ENCODE data around the gene TCF20.
A peak's percentile ranks its signal among the peaks of the same experiment; 100 is the strongest.

Gene TCF20

DNA sequence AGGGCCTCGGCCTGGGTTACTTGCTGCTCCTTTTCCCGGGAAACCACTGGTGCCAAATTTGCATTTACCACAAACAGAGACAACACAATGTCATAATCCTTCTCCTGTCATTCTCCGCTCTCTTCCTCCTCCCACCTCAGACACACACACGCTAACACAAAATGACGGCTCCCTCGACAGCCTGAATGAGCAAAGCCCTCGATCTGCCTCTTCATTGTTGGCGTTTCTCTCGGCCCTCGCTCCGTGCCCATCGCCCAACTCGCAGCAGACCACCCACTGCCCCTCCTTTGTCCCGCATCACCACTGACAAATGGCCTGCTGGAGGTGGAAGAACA lies 12.5 kb upstream of the TCF20 start:
- peaks cover 5 to 54% of the 10 kb centered on the region in 2 donors for H3K27me3 Mint-ChIP-seq
- no peak overlapping the region for H3K27ac Mint-ChIP-seq
- peaks cover 23 to 26% of the 10 kb centered on the region in 2 donors for H3K4me1 Mint-ChIP-seq (ENCODE audit: low read depth in 2 of 2)
- DNase-seq (no peak), ATAC-seq (replicated peaks) (no peak)
- peaks cover 5% of the 10 kb centered on the region for H3K36me3 Mint-ChIP-seq (ENCODE audit: insufficient read depth)
- no peaks in the 10 kb centered on the region for H3K9me3 Mint-ChIP-seq
- peak overlapping the region; percentile 29 to 49 for H3K4me3 Mint-ChIP-seq

DNA sequence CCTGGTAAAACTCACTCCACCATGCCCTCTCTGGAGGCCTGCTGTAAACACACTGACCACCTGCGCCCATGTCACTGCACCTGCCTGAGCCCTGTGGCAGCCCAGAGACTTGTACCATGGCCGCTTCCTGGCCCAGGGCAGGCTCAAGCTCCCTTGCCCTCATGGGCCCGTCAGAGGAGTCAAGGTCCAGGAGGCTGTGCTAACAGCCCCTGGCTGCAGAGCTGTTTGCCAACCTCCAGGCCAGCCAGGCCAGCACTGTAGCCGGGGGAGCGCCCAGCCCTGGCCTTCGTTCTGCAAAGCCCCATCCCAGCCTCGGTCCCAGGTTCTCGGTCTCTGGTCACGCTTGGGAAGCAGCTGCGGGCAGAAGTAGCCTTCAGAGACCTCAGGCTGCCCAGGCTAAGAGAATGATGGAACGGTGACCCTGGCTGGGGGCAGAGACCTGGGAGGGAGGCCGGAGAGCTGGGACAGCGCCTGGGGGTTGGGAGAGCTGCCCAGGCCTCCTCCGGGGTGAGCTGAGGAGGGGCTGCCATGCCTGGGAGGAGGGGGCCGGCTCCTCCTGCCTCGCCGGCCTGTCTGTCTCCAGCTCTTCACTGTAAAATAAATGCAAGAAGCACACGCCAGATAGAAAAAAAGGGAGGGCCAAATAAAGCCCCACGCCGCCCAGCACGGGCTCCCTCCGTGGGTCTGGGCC lies 11.9 kb upstream of the TCF20 start:
- Mint-ChIP-seq H3K36me3 (ENCODE audit: insufficient read depth) (no peaks in the 10 kb centered on the region), H3K4me1 (ENCODE audit: low read depth in 2 of 2) (peaks cover 23 to 26% of the 10 kb centered on the region in 2 donors), H3K4me3 (peak overlapping the region; percentile 29 to 49), H3K9me3 (no peaks in the 10 kb centered on the region), H3K27ac (no peak overlapping the region), H3K27me3 (peaks cover 5 to 54% of the 10 kb centered on the region in 2 donors)
- ATAC-seq (replicated peaks), result no peak
- DNase-seq, result no peak

DNA sequence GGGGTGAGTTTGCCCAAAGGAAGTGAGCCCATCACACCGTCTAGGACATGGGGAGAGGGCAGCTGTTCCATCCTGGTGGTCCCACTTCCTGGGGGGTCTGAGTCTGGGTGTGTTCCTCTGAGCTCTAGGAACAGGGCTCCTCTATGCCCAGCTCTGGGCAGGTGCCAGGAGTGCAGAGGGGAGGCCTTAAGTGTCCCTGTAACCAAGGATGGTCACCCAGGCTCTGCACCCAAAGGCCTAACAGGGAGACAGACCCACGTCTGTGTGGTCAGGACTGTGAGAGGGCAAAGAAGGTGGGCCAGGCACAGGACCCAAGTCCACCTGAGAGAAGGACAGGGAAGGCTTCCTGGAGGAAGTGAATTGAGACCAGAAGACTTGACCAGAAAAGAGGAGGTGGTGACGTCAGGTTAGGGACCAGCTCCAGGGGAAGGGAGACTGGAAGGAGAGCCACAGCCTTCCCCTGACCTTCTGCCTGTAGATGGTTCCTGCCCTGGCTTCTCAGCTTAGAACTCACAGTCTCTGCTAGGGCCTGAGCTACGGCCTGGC lies 11.3 kb upstream of the TCF20 start:
- no peaks in the 10 kb centered on the region for H3K36me3 Mint-ChIP-seq (ENCODE audit: insufficient read depth)
- H3K27me3 Mint-ChIP-seq, result peaks cover 5 to 54% of the 10 kb centered on the region in 2 donors
- H3K4me3 Mint-ChIP-seq, result peak overlapping the region in 1 of 2 donors; percentile 49
- DNase-seq (no peak), ATAC-seq (replicated peaks) (no peak)
- no peaks in the 10 kb centered on the region for H3K9me3 Mint-ChIP-seq
- peak overlapping the region; percentile 15 to 35 for H3K27ac Mint-ChIP-seq
- H3K4me1 Mint-ChIP-seq (ENCODE audit: low read depth in 2 of 2), result peaks cover 19 to 23% of the 10 kb centered on the region in 2 donors

DNA sequence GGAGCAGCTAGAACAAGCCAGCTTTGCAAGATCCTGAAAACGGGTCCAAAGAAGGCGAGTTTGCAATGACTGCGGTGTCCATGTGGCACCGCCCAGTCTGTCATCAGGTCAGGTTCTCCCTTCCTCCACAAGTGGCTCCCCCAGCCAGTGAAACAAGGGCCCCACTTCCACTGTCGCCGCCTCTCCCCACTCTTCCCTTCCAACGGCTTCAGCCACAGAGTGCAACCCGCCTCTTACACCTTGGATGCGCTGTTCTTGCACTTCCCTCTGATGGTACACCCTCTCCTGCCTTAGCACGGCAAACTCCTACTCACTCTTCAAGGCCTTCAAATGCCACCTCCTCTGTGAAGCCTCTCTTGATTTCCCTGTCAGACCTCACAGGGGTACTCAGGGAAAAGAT lies 10.8 kb upstream of the TCF20 start:
- no peak overlapping the region for H3K4me3 Mint-ChIP-seq
- H3K27me3 Mint-ChIP-seq, result peaks cover 5 to 54% of the 10 kb centered on the region in 2 donors

DNA sequence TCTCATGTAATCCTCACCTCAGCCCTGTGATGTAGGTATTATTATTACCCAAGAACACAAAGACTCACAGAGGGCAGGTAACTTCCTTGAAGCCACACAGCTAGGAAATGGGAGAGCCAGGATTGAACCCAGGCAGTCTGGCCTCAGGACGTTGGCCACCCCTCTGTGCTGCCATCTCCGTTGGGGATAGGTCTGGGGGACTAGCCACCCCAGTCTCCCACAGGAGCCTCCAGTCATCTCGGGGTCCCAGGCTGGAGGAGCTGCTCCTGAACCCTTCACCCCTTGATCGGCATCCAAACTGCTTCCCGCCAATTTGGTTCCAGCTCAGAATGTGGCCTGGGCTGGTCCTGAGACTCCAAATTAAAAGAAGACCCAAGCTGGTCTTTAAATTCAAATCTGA lies 10.4 kb upstream of the TCF20 start:
- Mint-ChIP-seq H3K4me1 (ENCODE audit: low read depth in 2 of 2) (peaks cover 10 to 14% of the 10 kb centered on the region in 2 donors), H3K36me3 (ENCODE audit: insufficient read depth) (no peaks in the 10 kb centered on the region), H3K4me3 (no peak overlapping the region), H3K9me3 (no peaks in the 10 kb centered on the region), H3K27ac (no peak overlapping the region), H3K27me3 (peaks cover 5 to 54% of the 10 kb centered on the region in 2 donors)
- DNase-seq, result no peak
- ATAC-seq (replicated peaks), result no peak

More for the DNA sequence above, 10.8 kb upstream of the TCF20 start:
- DNase-seq (no peak), ATAC-seq (replicated peaks) (no peak)
- H3K9me3 Mint-ChIP-seq, result no peaks in the 10 kb centered on the region
- H3K27ac Mint-ChIP-seq, result peak overlapping the region in 1 of 2 donors; percentile 15
- peaks cover 14 to 18% of the 10 kb centered on the region in 2 donors for H3K4me1 Mint-ChIP-seq (ENCODE audit: low read depth in 2 of 2)
- no peaks in the 10 kb centered on the region for H3K36me3 Mint-ChIP-seq (ENCODE audit: insufficient read depth)

DNA sequence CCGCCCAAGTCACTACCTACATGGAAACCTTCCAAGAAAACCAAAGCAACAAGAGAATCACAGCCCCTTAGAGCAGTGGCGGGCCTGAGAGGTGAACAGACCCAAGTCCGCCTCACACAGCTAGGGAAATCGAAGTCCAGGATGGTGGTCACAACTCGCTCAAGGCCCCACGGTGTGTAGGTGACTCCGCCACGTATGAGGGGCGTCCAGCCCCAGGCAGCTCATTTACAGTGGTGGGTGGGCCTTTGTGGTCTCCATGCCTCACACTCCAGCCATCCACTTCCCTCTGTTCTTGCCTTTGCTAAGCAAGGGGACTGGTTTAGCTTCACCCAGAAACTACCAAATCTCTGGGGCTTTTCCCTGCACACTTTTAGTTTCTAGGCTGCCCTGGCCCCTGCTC lies 9.7 kb upstream of the TCF20 start:
- DNase-seq (no peak), ATAC-seq (replicated peaks) (no peak)
- no peak overlapping the region for H3K4me3 Mint-ChIP-seq
- H3K9me3 Mint-ChIP-seq, result no peaks in the 10 kb centered on the region
- no peaks in the 10 kb centered on the region for H3K36me3 Mint-ChIP-seq (ENCODE audit: insufficient read depth)
- H3K27ac Mint-ChIP-seq, result no peak overlapping the region
- peaks cover 5 to 54% of the 10 kb centered on the region in 2 donors for H3K27me3 Mint-ChIP-seq
- peaks cover 4 to 8% of the 10 kb centered on the region in 2 donors for H3K4me1 Mint-ChIP-seq (ENCODE audit: low read depth in 2 of 2)

DNA sequence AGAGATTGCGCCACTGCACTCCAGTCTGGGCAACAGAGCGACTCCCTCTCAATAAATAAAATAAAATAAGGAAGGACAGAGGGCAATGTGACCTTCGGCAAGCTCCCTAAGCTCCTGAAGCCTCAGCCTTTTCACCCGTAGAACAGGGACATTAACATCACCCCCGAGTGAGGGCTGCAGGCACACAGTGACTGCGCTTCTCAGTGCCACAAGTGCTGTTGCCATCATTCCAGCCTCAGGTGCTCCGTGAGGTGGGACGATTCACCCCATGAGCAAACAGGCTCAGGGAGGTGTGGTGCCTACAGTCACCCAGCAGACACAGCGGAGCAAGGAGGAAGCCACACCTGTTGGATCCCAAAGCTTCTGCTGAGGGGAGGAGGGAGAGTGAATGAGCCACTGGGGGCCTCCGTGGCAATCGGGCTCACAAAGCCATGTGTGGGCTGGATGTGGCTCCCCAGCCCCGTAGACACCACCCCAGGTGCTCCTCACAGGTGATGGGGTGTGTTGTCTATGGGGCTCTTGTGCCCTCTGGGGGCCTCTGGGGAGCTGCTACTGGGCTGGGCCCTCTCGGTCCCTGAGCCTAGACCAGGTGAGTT lies 9.1 kb upstream of the TCF20 start:
- DNase-seq, result no peak
- no peak overlapping the region for H3K4me3 Mint-ChIP-seq

DNA sequence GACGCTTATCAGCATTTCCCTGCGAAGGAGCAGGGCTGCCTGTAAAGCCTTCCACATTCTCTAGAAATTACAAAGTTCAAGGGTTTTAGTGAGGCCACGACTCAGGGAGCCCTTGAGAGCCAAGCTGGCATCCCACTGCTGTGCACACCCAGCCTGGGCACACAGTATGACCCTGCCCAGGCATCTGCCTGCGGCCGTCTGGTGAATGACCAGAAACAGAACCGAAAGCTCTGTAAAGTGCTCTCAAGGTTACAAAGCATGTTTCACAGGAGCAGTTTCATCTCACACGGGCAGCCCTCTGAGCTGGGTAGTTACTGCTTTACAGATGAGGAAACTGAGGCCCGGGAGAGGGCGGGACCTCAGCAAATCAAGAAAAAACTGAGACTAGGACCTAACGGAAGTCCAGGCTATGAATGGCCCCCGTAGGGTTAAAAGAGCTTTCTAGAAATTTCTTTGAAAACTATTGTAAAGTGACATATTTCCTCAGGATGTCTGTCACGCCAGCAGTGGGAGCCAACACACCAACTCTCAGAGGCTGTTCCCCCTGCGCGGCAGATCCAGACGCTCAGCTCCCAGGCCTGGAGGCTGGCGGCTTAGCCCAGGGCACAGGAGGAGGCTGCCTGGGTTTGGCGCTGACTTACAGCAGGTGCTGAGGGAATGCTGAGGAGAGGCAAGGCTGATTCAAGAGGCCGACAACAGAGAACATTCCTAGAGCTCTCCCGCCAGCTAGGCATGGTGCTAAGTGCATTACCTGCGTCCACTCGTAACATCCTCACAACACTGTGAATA lies 7.7 kb upstream of the TCF20 start:
- no peaks in the 10 kb centered on the region for H3K9me3 Mint-ChIP-seq
- no peak for ATAC-seq (replicated peaks)
- H3K27ac Mint-ChIP-seq, result no peak overlapping the region

More for the DNA sequence above, 9.1 kb upstream of the TCF20 start:
- ATAC-seq (replicated peaks), result no peak
- H3K4me1 Mint-ChIP-seq (ENCODE audit: low read depth in 2 of 2), result peaks cover 3 to 7% of the 10 kb centered on the region in 2 donors
- H3K9me3 Mint-ChIP-seq, result no peaks in the 10 kb centered on the region
- no peak overlapping the region for H3K27ac Mint-ChIP-seq
- H3K36me3 Mint-ChIP-seq (ENCODE audit: insufficient read depth), result no peaks in the 10 kb centered on the region
- H3K27me3 Mint-ChIP-seq, result peaks cover 5 to 54% of the 10 kb centered on the region in 2 donors

DNA sequence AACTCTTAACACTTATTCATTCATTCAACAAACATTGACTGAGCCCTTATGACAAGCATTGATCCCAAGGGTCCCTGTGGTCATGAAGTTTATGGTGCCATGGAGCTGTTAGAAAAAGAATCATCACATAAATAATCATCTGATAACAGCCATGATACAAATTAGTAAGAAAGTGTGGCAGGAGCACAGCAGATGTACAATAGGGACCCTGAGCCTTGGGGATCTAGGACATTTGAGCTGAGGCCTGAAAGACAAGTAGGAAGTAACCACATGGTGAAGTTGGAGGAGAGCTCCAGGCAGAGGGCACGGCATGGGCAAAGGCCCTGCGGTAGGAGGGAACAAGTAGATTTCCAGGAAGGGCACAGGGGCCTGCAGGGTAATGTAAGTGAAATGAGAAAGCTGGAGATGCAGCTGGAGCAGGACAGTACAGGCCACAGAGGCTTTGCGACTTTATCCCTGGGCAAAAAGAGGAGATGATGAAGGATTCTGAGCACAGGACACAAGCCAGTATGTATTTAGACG lies 6.8 kb upstream of the TCF20 start:
- ATAC-seq (replicated peaks), result no peak
- DNase-seq, result no peak
- peaks cover 5 to 33% of the 10 kb centered on the region in 2 donors for H3K27me3 Mint-ChIP-seq
- no peak overlapping the region for H3K27ac Mint-ChIP-seq
- H3K4me1 Mint-ChIP-seq (ENCODE audit: low read depth in 2 of 2), result no peaks in the 10 kb centered on the region
- H3K4me3 Mint-ChIP-seq, result no peak overlapping the region
- no peaks in the 10 kb centered on the region for H3K9me3 Mint-ChIP-seq
- H3K36me3 Mint-ChIP-seq (ENCODE audit: insufficient read depth), result no peaks in the 10 kb centered on the region

More for the DNA sequence above, 7.7 kb upstream of the TCF20 start:
- DNase-seq, result no peak
- Mint-ChIP-seq H3K4me1 (ENCODE audit: low read depth in 2 of 2) (peaks cover 0 to 3% of the 10 kb centered on the region in 2 donors), H3K4me3 (no peak overlapping the region), H3K36me3 (ENCODE audit: insufficient read depth) (no peaks in the 10 kb centered on the region), H3K27me3 (peaks cover 5 to 42% of the 10 kb centered on the region in 2 donors)

DNA sequence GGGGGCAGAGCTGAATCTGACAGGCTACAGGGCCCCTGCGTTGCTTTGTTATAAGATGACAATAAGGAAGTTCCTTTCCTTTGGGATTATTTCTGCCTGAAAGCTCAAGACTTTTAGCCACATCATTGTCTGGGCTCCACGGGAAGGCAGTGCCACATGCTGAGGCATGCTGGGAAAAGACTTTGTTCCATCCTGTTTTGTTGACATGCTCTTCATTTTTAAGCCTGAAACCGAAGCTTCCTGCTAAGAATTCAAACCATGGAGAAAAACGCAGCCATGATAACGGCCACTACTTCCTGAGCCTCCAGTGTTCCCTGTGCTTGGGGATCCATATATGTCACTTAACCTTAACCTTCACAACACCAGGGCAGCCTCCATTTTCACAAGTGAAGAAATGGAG lies 5.5 kb upstream of the TCF20 start:
- Mint-ChIP-seq H3K36me3 (ENCODE audit: insufficient read depth) (no peaks in the 10 kb centered on the region), H3K4me3 (no peak overlapping the region), H3K27ac (no peak overlapping the region), H3K27me3 (peaks cover 0 to 20% of the 10 kb centered on the region in 2 donors), H3K9me3 (no peaks in the 10 kb centered on the region), H3K4me1 (ENCODE audit: low read depth in 2 of 2) (no peaks in the 10 kb centered on the region)
- no peak for ATAC-seq (replicated peaks)
- no peak for DNase-seq

DNA sequence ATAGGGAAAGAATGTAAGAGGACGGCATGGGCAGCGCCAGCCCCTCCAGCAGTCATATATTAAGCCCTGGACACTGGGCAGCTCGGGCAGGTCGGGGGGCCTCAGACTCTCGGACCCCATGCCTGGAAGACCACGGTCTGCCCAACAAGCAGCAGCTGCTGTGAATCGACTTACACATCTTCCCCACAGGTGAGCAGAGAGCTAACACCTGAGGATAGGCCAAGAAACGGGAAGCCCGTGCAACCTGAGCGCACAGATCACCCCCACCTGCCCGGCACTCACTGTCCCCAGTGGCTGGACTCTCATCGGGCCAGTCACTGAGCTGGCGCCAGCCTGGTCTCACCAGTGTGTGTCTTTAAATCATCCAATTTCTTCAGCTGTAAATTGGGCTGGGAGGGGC lies 4.7 kb upstream of the TCF20 start:
- H3K4me1 Mint-ChIP-seq (ENCODE audit: low read depth in 2 of 2), result no peaks in the 10 kb centered on the region
- ATAC-seq (replicated peaks), result no peak
- DNase-seq, result no peak
- H3K27me3 Mint-ChIP-seq, result peaks cover 0 to 12% of the 10 kb centered on the region in 2 donors
- H3K36me3 Mint-ChIP-seq (ENCODE audit: insufficient read depth), result no peaks in the 10 kb centered on the region
- H3K4me3 Mint-ChIP-seq, result no peak overlapping the region
- H3K9me3 Mint-ChIP-seq, result no peaks in the 10 kb centered on the region
- H3K27ac Mint-ChIP-seq, result no peak overlapping the region

DNA sequence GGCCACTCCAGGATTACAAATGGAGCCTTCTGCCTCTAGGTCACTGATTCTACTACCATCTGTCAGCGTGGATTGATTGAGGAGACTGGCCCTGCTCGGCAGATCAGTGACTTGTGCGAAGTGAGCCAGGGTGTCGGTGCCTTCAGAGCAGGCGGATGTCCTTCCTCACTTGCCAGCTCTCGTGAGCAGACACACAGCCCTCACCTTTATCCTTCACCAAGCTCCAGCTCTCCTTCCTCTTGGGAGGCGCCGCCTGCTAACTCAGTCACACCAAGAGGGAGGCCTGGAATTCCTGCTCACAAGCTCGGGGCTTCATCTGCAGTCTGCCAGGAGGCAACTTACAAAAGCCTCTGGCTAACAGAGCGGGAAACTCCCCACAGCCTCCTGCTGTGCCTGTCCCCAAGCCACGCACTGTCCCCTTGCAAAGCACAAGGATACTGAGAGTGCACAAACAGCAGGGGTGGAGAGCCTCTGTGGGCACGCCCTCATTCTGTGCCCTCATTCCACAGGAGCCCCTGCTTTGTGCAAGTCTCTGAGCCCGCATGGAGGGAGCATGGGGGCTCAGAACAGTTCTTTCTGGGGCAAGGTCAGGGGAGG lies 3.5 kb upstream of the TCF20 start:
- H3K4me1 Mint-ChIP-seq (ENCODE audit: low read depth in 2 of 2), result peaks cover 4 to 5% of the 10 kb centered on the region in 2 donors
- H3K36me3 Mint-ChIP-seq (ENCODE audit: insufficient read depth), result peaks cover 4% of the 10 kb centered on the region

DNA sequence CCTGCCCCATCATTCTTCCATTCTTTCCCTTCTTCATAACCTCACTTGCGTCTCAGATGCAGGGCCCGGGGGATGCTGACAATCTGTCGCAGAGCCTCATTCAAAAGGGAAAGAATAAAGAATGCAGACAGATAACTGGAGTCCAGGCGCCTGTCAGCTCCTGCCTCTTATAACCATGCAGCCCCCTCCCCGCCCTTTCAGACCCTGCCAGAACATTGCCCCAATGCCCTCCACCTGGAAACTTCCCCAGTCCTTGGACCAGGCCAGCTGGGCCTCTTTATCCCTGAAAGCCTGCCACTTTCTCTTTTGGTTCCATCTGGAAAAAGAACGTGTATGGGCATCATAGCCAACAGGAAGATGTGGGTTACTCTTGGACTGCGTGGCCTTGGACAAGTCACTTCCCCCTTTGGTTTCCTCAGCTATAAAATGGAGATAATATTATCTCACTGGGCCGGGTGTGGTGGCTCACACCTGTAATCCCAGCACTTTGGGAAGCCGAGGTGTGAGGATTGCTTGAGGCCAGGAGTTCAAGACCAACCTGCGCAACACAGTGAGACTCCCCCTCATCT lies 2.1 kb upstream of the TCF20 start:
- no peak overlapping the region for H3K27ac Mint-ChIP-seq
- peaks cover 4% of the 10 kb centered on the region for H3K36me3 Mint-ChIP-seq (ENCODE audit: insufficient read depth)
- H3K4me1 Mint-ChIP-seq (ENCODE audit: low read depth in 2 of 2), result peaks cover 17 to 19% of the 10 kb centered on the region in 2 donors
- no peak for DNase-seq
- peak overlapping the region in 1 of 2 donors; percentile 5 for H3K4me3 Mint-ChIP-seq
- H3K27me3 Mint-ChIP-seq, result no peaks in the 10 kb centered on the region
- ATAC-seq (replicated peaks), result no peak
- no peaks in the 10 kb centered on the region for H3K9me3 Mint-ChIP-seq

More for the DNA sequence above, 3.5 kb upstream of the TCF20 start:
- Mint-ChIP-seq H3K4me3 (no peak overlapping the region), H3K27me3 (no peaks in the 10 kb centered on the region), H3K9me3 (no peaks in the 10 kb centered on the region), H3K27ac (no peak overlapping the region)
- ATAC-seq (replicated peaks) (no peak), DNase-seq (no peak)

Measured in effector memory CD8-positive, alpha-beta T cell (primary cell).